Skeletal muscle satellite cell (primary cell): ENCODE measurements around the gene CREBBP.

Experiments used
- H3K27me3 ChIP-seq: 2 replicates; pipeline ENCODE4 v1.7.0; 2013; ENCODE audit warnings: low read length; ENCODE audit not compliant: control insufficient read depth, insufficient read depth
- H3K36me3 ChIP-seq: 2 replicates; pipeline ENCODE4 v1.7.0; 2013; ENCODE audit warnings: mild to moderate bottlenecking, control low read depth, low read length; ENCODE audit not compliant: insufficient read depth
- H3K4me1 ChIP-seq: 2 replicates; pipeline ENCODE4 v1.7.0; 2013; ENCODE audit warnings: low read length; ENCODE audit not compliant: control insufficient read depth, insufficient read depth
- H3K4me2 ChIP-seq: 2 replicates; pipeline ENCODE4 v1.7.0; 2013; ENCODE audit warnings: mild to moderate bottlenecking, low read length
- H3K4me3 ChIP-seq: 2 replicates; pipeline ENCODE4 v1.7.0; 2013; ENCODE audit warnings: low read length
- H3K9ac ChIP-seq: 2 replicates; pipeline ENCODE4 v1.7.0; 2013; ENCODE audit warnings: mild to moderate bottlenecking, low read depth, low read length, moderate library complexity
- H3K9me3 ChIP-seq: replicated peaks from 2 replicates; pipeline ENCODE4 v1.7.0; 2013; ENCODE audit warnings: mild to moderate bottlenecking, control low read depth, low read length

The CREBBP gene

DNA sequence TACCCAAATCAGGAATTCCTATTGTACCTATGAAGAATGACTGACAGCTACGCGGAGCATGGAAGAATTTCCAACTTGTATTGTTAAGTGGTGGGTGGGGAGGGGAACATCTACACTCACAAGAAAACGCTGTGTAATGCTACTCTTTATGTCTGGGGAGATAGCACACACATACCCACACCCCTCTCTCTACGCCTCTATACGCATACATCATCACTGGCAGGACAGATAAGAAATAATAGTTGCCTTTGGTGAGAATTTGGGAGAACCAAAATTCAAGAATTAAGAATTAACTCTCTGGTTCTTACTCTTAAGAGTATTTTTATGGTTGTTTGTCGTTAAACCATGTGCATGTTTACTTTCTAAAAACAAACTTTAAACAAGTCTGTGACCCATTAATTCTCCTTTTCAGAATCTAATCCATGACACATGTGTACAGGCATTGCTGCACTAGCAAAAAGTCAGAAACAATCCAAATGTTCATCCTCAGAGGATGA lies 33.9 kb downstream of the CREBBP start:
- no peaks in the 10 kb centered on the region for H3K9me3 ChIP-seq
- no peak overlapping the region for H3K4me2 ChIP-seq
- no peaks in the 10 kb centered on the region for H3K27me3 ChIP-seq
- no peak overlapping the region for H3K4me3 ChIP-seq
- peaks cover 19% of the 10 kb centered on the region for H3K36me3 ChIP-seq
- H3K4me1 ChIP-seq, result peaks cover 19% of the 10 kb centered on the region
- H3K9ac ChIP-seq, result no peak overlapping the region

DNA sequence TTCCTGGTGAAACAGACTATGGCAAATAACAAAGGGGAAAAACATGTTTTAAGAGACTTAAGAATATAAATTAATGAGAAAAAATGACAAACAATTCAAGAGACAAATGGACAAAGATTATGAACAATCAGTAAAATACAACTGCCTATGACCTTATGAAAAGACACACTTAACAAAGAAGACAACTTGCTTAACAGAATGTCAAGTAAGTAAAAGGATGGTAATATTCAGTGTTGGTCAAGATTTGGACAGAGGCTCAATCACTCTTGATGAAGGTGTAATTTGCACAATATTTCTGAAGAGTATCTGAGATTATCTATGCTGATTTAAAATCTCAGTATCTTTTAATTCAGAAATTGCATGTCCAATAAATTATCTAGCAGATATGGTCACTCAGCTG lies 34.4 kb downstream of the CREBBP start:
- peaks cover 19% of the 10 kb centered on the region for H3K4me1 ChIP-seq
- H3K4me2 ChIP-seq, result no peak overlapping the region
- no peaks in the 10 kb centered on the region for H3K27me3 ChIP-seq
- H3K9me3 ChIP-seq, result no peaks in the 10 kb centered on the region
- no peak overlapping the region for H3K4me3 ChIP-seq
- H3K9ac ChIP-seq, result no peak overlapping the region
- H3K36me3 ChIP-seq, result peaks cover 20% of the 10 kb centered on the region

DNA sequence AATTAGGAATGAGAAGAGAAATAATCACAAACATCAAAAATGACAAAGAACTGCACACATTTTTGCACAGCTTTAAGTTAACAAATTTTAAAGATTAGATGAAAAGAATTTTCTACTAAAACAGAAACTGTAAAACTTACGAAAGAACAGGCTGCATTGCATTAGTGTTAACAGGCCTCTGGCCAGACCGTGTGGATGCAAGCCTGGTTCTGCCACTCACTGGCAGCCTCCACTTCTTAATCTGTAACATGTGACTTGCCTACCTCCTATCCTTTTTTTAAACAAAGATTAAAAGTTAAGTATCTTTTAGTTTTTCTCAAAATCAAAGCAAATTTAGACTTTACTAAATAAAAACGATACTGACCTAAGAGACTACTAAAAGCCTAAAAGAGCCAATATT lies 37.5 kb downstream of the CREBBP start:
- Histone ChIP-seq H3K9me3 (no peaks in the 10 kb centered on the region), H3K4me3 (no peak overlapping the region), H3K4me1 (peaks cover 11% of the 10 kb centered on the region), H3K27me3 (no peaks in the 10 kb centered on the region), H3K9ac (no peak overlapping the region), H3K4me2 (no peak overlapping the region), H3K36me3 (peaks cover 3% of the 10 kb centered on the region)

DNA sequence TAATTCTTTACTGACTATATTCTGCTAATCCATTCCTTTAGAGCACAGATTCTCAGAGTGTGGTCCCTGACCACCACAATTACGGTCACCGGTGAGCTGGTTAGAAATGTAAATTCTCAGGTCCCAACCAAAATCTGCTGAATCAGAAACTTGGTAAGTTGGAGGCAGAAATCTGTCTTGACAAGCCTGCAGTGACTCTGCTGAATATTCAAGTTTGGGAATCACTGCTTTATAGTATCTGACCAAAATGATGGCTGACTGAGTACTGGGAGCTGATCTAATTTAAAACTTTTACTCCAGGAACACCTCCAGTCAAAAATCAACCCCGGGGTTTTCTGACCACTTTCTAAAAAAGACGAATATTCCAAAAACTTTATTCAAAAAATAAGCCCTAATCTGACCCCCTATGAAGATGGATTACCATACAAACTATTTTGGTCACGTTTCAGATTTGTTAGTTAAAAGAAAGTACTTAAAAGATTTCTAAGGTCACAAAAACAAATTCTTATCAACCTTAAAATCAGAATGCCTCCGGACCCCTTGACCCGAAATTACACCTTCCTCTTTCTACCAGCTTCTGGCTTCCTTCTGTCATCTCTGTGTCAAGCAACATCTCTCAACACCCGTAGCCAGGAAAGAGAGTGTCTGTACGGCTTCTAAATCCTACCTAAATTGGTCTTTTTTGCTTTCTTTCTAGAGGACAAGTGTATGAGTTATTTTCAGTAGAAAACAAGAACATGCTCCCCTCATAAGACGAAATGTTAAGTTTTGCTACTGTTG lies 38.6 kb downstream of the CREBBP start:
- H3K9ac ChIP-seq, result no peak overlapping the region
- H3K4me1 ChIP-seq, result peaks cover 11% of the 10 kb centered on the region
- no peak overlapping the region for H3K4me2 ChIP-seq
- H3K36me3 ChIP-seq, result peaks cover 3% of the 10 kb centered on the region
- no peaks in the 10 kb centered on the region for H3K9me3 ChIP-seq
- H3K27me3 ChIP-seq, result no peaks in the 10 kb centered on the region
- no peak overlapping the region for H3K4me3 ChIP-seq

DNA sequence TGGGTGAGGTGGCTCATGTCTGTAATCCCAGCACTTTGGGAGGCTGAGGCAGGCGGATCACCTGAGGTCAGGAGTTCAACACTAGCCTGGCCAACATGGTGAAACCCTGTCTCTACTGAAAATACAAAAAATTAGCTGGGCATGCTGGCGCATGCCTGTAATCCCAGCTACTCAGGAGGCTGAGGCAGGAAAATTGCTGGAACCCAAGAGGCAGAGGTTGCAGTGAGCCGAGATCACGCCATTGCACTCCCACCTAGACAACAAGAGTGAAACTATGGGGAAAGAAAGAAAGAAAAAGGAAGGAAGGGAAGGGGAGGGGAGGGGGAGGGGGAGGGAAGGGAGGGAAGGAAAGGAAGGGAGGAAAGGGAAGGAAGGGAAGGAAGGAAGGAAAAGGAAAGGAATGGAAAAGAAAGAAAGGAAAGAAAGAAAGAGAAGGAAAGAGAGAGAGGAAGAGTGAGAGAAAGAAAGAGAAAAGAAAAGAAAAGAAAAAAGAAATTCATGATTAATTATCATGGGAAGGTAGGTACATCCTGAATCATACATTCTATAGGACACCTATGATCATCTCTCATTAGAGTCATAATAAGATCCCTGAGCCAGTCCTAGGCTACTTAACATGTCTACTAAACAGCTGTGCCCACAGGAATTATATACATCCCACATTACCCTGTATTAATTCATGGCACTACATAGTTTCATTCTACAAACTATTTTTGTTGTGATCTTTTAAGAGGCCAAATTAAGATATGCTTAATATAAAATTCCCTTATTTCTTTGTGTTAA lies 40.9 kb downstream of the CREBBP start:
- H3K36me3 ChIP-seq, result peaks cover 3% of the 10 kb centered on the region
- H3K4me2 ChIP-seq, result no peak overlapping the region
- H3K27me3 ChIP-seq, result no peaks in the 10 kb centered on the region
- no peak overlapping the region for H3K4me3 ChIP-seq
- H3K4me1 ChIP-seq, result peaks cover 11% of the 10 kb centered on the region
- H3K9ac ChIP-seq, result no peak overlapping the region
- H3K9me3 ChIP-seq, result no peaks in the 10 kb centered on the region

DNA sequence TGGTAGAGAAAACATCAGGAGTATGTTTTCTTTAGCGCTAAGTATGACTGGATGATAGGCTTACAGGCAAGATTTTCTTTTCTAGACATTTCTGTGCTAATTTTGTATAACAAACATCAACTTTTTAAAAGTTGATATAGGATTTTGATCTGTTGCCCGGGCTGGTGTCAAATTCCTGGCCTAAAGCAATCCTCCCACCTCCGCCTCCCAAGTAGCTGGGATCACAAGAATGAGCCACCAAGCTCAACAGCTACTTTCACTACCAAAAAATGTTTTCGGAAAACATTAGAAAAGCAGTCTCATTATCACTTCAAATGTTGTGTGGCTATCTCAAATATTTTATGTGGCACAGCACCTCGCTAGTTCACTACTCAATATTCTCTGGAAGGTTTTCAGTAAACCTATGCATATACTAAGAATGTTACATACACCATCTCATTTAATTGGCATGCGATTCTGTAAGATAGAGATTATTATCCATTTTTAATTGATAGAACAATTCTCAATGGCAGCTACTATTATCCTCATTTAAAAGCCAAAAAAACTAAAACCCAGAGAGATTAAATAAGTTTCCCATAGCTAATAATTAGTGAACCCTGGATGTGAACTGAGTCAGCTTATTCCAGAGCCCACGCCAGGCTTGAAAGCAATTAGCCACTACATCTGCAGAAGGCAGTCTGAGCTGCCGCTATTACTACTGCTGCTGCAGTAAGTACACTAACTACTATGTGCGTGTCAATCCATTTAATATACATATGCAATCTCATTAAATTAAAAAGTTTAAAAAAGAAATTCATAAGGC lies 41.7 kb downstream of the CREBBP start:
- H3K4me1 ChIP-seq, result peaks cover 11% of the 10 kb centered on the region
- H3K36me3 ChIP-seq, result peaks cover 3% of the 10 kb centered on the region
- H3K4me3 ChIP-seq, result no peak overlapping the region
- no peak overlapping the region for H3K4me2 ChIP-seq
- H3K9me3 ChIP-seq, result no peaks in the 10 kb centered on the region
- no peaks in the 10 kb centered on the region for H3K27me3 ChIP-seq
- H3K9ac ChIP-seq, result no peak overlapping the region

DNA sequence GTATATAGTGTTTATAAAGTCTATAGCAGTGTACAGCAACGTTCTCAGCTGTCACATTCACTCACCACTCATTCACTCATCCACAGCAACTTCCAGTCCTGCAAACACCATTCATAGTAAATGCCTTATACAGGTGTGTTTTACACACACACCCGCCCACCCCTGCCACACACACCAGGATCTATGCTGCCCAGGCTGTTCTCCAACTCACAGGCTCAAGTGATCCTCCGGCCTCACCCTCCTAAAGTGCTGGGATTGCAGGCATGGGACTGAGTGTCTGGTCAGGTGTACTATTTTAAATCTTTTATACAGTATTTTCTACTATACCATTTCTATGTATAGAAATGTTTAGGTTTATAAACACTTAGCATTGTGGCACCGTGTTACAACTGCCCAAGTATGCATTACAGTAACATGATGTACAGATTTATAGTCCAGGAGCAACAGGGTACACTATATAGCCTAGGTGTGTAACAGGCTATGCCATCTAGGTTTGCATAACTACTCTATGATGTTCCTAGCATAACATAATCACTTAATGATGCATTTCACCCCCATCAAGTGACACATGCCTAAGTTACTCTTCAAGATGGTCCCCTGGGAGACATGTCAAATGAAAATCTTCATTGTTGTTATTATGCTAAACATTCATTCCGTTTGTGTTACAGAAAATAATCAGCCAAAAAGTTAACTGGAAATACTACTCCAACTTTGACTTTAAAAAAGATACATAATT lies 42.5 kb downstream of the CREBBP start:
- no peaks in the 10 kb centered on the region for H3K9me3 ChIP-seq
- no peak overlapping the region for H3K4me2 ChIP-seq
- no peak overlapping the region for H3K4me3 ChIP-seq
- H3K4me1 ChIP-seq, result peaks cover 11% of the 10 kb centered on the region
- no peak overlapping the region for H3K9ac ChIP-seq
- no peaks in the 10 kb centered on the region for H3K27me3 ChIP-seq
- H3K36me3 ChIP-seq, result peaks cover 3% of the 10 kb centered on the region

DNA sequence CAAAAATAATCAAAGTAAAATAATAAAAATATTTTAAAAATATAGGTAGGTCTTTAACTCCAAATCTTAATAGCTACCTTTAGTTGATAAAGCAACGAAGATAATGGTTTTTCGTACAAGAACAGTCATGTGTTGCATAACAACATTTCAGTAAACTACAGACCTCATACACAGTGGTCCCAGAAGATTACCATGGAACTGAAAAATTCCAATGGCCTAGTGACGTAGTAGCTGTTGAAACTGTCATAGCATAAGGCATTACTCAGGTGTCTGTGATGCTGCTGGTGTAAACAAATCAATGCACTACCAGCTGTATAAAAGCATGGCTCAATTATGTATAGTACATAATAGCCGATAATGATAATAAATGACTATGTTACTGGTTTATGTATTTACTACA lies 43.9 kb downstream of the CREBBP start:
- Histone ChIP-seq H3K4me3 (no peak overlapping the region), H3K9ac (no peak overlapping the region), H3K36me3 (peaks cover 3% of the 10 kb centered on the region), H3K9me3 (peaks cover 6% of the 10 kb centered on the region), H3K27me3 (no peaks in the 10 kb centered on the region), H3K4me2 (no peak overlapping the region), H3K4me1 (peaks cover 11% of the 10 kb centered on the region)

DNA sequence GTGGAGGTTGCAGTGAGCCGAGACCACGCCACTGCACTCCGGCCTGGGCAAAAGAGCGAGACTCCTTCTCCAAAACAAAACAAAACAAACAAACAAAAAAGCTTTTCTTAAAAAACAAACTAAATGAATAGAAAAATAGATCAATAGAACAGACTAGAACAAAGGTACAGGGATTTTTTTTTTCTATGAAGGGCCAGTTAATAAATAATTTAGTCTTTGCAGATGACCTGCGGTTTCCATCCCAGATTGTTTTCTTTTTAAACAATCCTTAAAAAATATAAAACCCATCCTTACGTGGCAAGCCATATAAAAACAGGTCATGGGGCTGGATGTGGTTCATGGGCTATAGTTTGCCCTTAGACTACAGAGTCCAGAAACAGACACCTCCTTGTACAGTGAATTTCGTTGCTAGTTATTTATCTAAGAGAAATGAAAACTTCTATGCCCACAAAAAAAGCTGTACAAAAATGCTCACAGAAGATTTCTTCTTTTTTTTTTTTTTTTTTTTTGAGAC lies 45.4 kb downstream of the CREBBP start:
- Histone ChIP-seq H3K9ac (no peak overlapping the region), H3K27me3 (no peaks in the 10 kb centered on the region), H3K9me3 (peaks cover 6% of the 10 kb centered on the region), H3K4me1 (peaks cover 11% of the 10 kb centered on the region), H3K36me3 (no peaks in the 10 kb centered on the region), H3K4me2 (no peak overlapping the region), H3K4me3 (no peak overlapping the region)

DNA sequence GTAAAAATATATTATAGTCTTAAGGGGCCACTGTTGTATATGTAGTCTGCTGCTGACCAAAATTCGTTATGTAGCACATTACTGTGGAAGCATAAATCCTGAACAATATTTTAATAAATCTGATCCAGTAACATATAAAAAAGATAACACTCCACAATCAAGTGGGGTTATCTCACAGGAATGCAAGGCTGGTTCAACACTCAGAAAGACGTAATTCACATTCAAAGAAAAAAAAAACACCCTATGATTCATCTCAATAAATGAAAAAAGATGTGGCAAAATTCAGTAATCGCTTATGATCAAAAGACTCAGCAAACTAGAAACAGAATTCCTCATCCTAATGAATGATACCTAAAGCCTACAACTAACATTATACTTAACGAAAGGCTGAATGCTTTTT lies 47.8 kb downstream of the CREBBP start:
- no peak overlapping the region for H3K9ac ChIP-seq
- H3K27me3 ChIP-seq, result no peaks in the 10 kb centered on the region
- H3K36me3 ChIP-seq, result no peaks in the 10 kb centered on the region
- no peaks in the 10 kb centered on the region for H3K4me1 ChIP-seq
- H3K4me3 ChIP-seq, result no peak overlapping the region
- peaks cover 6% of the 10 kb centered on the region for H3K9me3 ChIP-seq
- H3K4me2 ChIP-seq, result no peak overlapping the region
